GM21367 (cell line): Measurements from ENCODE around the gene CDCA7L.
"Not testable (repeated sequence)": the region's sequence is repeated elsewhere in the genome, so short reads cannot be mapped to it uniquely, and the experiment has no call there.

Experiments used
- ATAC-seq: cut with Tn5 transposase; IDR thresholded peaks from one replicate; pipeline ENCODE4 v1.9.1; 2021; ENCODE audit not compliant: unreplicated experiment

Gene CDCA7L

GRCh38 chr7:21911341-21911875 is 34.3 kb downstream of the CDCA7L start:
- ATAC-seq, result no peak

- ATAC-seq, result no peak
Measured at GRCh38 chr7:21910253-21910652, 35.4 kb downstream of the CDCA7L start.

- ATAC-seq, result no peak
Measured at GRCh38 chr7:21908746-21909145, 37.0 kb downstream of the CDCA7L start.

- no peak for ATAC-seq
Measured at GRCh38 chr7:21903020-21903786, 42.5 kb downstream of the CDCA7L start.

- ATAC-seq, result no peak
Measured at GRCh38 chr7:21902240-21902639, 43.5 kb downstream of the CDCA7L start.

GRCh38 chr7:21898265-21898930 is 47.3 kb downstream of the CDCA7L start:
- ATAC-seq, result peak; percentile 93

- no peak for ATAC-seq
Measured at GRCh38 chr7:21893401-21893800, 52.3 kb downstream of the CDCA7L start.

GRCh38 chr7:21891291-21891690 is 54.4 kb downstream of the CDCA7L start:
- no peak for ATAC-seq

- no peak for ATAC-seq
Measured at GRCh38 chr7:21887779-21888178, 57.9 kb downstream of the CDCA7L start.

GRCh38 chr7:21887353-21887752 is 58.3 kb downstream of the CDCA7L start:
- ATAC-seq, result no peak

- no peak for ATAC-seq
Measured at GRCh38 chr7:21886396-21886795, 59.3 kb downstream of the CDCA7L start.

- ATAC-seq, result no peak
Measured at GRCh38 chr7:21884496-21884895, 61.2 kb downstream of the CDCA7L start.

GRCh38 chr7:21883501-21883900 is 62.2 kb downstream of the CDCA7L start:
- not testable (repeated sequence) for ATAC-seq

GRCh38 chr7:21883069-21883468 is 62.6 kb downstream of the CDCA7L start:
- ATAC-seq, result no peak

GRCh38 chr7:21869785-21870402 is 75.8 kb downstream of the CDCA7L start:
- ATAC-seq, result no peak

GRCh38 chr7:21868576-21868850 is 77.2 kb downstream of the CDCA7L start:
- no peak for ATAC-seq

GRCh38 chr7:21867816-21868575 is 77.7 kb downstream of the CDCA7L start:
- ATAC-seq, result no peak

GRCh38 chr7:21867226-21867625 is 78.5 kb downstream of the CDCA7L start:
- ATAC-seq, result no peak

- no peak for ATAC-seq
Measured at GRCh38 chr7:21866731-21867130, 79.0 kb downstream of the CDCA7L start.

- not testable (repeated sequence) for ATAC-seq
Measured at GRCh38 chr7:21865631-21866204, 80.0 kb downstream of the CDCA7L start.

- no peak for ATAC-seq
Measured at GRCh38 chr7:21851559-21851967, 94.1 kb downstream of the CDCA7L start.
